ENCODE measurements around the gene SLC45A3.

DNA sequence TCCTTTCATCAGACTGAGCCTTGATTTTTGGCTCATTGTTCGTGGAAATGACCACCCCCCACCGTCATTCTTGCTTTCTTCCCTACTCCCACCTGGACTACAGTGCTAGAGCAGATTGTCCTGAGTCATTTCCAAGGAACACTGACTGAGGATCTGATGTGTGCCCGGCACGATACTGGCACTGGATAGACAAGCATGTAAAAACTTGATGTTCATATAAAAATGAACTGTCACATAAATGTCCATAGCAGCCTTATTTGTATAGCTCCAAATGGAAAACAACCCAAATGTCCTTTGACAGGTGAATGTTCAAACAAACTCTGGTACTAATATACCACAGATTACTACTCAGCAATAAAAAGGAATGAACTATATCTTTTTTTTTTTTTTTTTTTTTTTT is 18.6 kb upstream of the SLC45A3 start:
- no peak for TF ChIP-seq CTCF (IDR thresholded peaks at IDR 0.05)
- no peak for TF ChIP-seq POLR2A (IDR thresholded peaks at IDR 0.05)
- no peak for TF ChIP-seq POLR2AphosphoS5 (IDR thresholded peaks at IDR 0.05)
